IPS-NIHi11 (cell line): ENCODE results near the gene PRLH.
"Not testable (repeated sequence)": the region's sequence is repeated elsewhere in the genome, so short reads cannot be mapped to it uniquely, and the experiment has no call there.

Experiments
- DNase-seq: peaks from one replicate; pipeline ENCODE4 v3.0.0; 2012; ENCODE audit warnings: mixed read lengths, low spot score

Gene PRLH

GRCh38 chr2:237583385-237584295 lies 17.3 kb downstream of the PRLH start:
- no peak for DNase-seq

GRCh38 chr2:237585590-237586221 lies 19.3 kb downstream of the PRLH start:
- no peak for DNase-seq

- DNase-seq, result no peak
These were observed 21.8 kb downstream of the PRLH start for GRCh38 chr2:237588044-237588696.

- peak; percentile 71 for DNase-seq
These were observed 24.1 kb downstream of the PRLH start, which contains the start of gene RAB17 for GRCh38 chr2:237590272-237591140. Gene RAB17, minus strand, starts transcription at chr2:237590734. Its CDS starts 4,580 bp downstream, at chr2:237586154.

- peak; percentile 78 for DNase-seq
These were observed 24.9 kb downstream of the PRLH start for GRCh38 chr2:237591141-237591881.

GRCh38 chr2:237592425-237592980 lies 26.1 kb downstream of the PRLH start:
- DNase-seq, result no peak

GRCh38 chr2:237593036-237593435 lies 26.7 kb downstream of the PRLH start:
- DNase-seq, result no peak

- no peak for DNase-seq
These were observed 27.4 kb downstream of the PRLH start for GRCh38 chr2:237593596-237594320.

GRCh38 chr2:237594514-237594871 lies 28.1 kb downstream of the PRLH start:
- no peak for DNase-seq

GRCh38 chr2:237595829-237596519 lies 29.6 kb downstream of the PRLH start:
- DNase-seq, result not testable (repeated sequence)

- no peak for DNase-seq
These were observed 30.3 kb downstream of the PRLH start for GRCh38 chr2:237596520-237597195.

- DNase-seq, result no peak
These were observed 31.1 kb downstream of the PRLH start for GRCh38 chr2:237597196-237598145.

- DNase-seq, result no peak
These were observed 32.3 kb downstream of the PRLH start for GRCh38 chr2:237598468-237599208.

GRCh38 chr2:237599465-237600110 lies 33.2 kb downstream of the PRLH start:
- no peak for DNase-seq

GRCh38 chr2:237600205-237600846 lies 34.0 kb downstream of the PRLH start:
- DNase-seq, result no peak
